Daoy (cell line): ENCODE results near the gene SYT10. TPM values are rescaled to one million over a fixed set of nuclear protein-coding genes. Genes with fewer than 3 reads are reported as not detected.
A peak's percentile ranks its signal among the peaks of the same experiment; 100 is the strongest.
"Not testable (repeated sequence)": the region's sequence is repeated elsewhere in the genome, so short reads cannot be mapped to it uniquely, and the experiment has no call there.

ENCODE experiments used
- DNase-seq: peaks from one replicate; pipeline ENCODE4 v3.0.0-alpha.2; 2015; ENCODE audit warnings: low read depth
- total RNA-seq: library from RNA; depleted of rRNA; stranded (reverse); fragments of >200 nt; shearing (Covaris generic); gene quantifications from 2 replicates; pipeline ENCODE4 v1.2.3, GENCODE V29; 2014; rRNA removed

The SYT10 gene, protein sequence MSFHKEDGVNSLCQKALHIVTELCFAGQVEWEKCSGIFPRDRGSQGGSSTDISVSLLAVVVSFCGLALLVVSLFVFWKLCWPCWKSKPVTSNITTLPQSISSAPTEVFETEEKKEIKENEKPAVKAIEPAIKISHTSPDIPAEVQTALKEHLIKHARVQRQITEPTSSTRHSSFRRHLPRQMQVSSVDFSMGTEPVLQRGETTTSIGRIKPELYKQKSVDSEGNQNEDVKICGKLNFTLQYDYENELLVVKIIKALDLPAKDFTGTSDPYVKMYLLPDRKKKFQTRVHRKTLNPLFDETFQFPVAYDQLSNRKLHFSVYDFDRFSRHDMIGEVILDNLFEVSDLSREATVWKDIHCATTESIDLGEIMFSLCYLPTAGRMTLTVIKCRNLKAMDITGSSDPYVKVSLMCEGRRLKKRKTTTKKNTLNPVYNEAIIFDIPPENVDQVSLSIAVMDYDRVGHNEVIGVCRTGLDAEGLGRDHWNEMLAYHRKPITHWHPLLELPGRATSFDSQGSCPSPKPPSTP
- total RNA-seq = not detected in 2 replicates

DNA sequence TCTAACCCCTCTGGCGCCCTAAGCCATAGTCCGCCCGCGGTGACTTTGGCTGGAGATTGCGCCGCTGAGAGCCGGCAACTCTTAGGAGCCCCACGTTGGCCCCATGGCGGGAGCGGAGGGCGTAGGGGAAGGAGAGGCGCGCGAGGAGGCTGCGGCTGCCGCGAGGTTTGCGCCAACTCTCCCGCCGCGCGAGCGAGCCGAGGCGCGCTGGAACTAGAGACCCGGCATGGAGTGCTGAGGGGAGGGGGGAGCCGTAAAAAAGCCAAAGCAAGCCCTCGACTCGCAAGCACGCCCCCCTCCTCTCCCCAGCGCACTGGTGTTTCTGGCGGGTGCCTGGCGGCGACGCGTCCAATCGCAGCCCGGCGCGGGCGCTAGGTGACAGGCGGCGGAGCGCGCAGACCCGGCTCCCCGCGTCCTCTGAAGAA is at the start of gene SYT10:
TSS of gene SYT10 (minus strand) at position 233 of the 425 bp plus-strand sequence. CDS start 297 bp downstream, outside the sequence.
- DNase-seq = no peak

DNA sequence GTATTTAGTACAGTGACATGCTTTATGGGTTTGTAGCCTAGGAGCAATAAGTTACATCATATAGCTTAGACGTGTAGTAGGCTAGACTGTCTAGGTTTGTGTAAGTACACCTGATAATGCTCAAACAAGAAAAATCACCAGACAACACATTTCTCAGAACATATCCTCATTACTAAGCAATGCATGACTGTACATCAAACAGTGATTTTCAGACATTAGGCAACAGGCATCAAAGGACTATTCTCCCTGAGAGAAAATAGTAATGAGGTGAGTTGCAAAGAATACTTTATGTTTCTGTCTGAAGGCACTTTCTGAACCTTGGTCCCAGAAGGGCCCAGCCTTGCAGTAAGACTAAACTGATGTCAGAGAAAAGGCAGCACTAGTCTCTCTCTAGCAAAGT is 48.4 kb upstream of the SYT10 start:
- DNase-seq = no peak

DNA sequence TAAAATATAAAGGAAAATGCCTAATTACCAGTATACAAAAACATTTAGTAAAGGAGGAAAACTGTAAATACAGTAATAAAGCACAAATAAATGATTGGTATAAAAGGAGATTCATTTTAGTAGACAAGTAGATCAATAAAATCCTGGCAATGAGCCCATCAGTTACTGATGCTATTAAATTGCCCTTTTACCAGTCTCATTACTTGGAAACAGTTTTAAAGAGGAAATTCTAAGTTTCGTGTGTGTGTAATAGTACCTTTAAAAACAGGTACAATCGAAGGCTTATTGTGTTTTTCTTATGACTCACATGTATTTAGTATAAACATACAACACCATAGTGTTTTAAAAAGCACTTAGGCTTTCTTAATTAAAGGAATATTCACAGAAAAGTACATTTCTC is 46.4 kb upstream of the SYT10 start:
- DNase-seq = no peak

DNA sequence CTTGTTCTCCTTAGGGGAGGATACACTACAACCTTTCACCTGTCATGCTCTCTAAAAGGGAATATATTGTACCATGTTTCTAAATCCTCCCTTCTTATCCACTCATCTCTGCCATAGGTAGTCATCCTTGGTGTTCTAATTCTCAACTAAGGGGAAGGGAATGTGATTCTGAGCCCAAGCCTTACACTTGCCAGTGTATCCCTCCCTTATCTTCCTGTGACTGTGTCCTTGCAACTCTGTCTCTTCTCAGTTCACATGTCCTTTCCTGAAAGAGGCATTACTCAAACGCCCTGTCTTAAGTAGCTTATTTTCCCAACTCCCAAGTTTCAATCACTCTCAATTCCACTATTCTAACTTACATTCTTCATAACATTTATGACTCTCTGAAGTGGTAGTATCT is 44.5 kb upstream of the SYT10 start:
- no peak for DNase-seq

DNA sequence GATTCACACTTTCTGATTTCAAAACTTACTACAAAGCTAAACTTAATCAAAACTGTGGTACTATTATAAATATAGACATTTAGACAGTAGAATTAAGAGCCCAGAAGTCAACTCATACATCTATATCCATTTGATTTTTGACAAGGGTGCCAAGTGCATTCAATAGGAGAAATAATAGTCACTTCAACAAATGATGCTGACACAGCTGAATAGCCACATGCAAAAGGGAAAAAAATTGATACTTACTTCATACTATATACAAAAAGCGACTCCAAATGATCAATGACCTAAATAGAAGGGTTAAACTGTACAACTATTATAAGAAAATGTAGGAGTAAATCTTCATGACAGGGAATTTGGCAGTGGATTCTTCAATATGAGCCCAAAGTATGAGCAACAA is 40.7 kb upstream of the SYT10 start:
- DNase-seq = no peak

DNA sequence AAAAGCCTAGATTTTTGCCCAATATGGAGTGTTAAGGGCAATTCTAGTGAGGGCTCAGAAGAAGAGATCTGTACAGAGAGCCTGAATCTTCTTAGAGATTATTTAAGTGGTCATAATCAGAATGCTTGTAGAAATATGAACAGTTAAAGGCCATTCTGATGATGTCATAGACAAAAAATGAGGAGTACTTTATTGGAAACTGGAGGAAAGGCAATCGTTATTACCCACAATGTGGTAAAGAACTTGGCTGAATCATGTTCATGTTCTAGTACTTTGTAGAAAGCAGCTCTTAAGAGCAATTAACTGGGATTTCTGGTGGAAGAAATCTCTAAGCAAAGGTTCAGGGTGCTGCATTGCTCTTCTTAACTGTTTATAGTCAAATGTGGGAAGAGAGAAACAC is 36.4 kb upstream of the SYT10 start:
- no peak for DNase-seq

DNA sequence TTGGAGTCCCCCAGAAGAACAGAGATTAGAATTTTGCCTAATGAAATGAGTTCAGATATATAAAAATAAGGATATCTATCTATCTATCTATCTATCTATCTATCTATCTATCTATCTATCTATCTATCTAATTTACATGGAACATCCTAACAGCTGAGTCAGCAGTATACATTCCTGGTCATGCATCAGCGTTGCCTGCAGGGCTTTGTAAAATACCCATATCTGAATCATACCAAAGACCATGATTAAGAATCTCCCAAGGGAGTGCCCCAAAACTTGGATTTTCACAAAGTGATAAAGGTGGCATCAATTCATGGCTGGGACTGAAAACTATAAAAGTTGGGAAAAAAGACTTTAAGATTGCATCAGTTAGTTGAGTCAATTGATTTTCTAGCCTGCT is 32.7 kb upstream of the SYT10 start:
- DNase-seq = no peak

DNA sequence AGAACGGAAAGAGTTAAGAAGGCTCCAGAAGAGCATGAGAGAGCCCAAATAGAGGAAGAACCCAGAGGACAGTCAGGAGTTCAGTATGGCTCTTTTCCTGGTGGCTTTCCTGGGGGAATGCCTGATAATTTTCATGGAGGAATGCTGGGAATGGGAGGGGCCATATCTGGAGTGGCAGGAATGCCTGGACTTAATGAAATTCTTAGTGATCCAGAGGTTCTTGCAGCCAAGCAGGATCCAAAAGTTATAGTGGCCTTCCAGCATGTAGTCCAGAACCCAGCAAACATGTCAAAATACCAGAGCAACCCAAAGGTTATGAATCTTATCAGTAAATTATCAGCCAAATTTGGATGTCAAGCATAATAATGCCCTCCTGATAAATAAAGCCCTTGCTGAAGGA is 15.5 kb upstream of the SYT10 start:
- no peak for DNase-seq

DNA sequence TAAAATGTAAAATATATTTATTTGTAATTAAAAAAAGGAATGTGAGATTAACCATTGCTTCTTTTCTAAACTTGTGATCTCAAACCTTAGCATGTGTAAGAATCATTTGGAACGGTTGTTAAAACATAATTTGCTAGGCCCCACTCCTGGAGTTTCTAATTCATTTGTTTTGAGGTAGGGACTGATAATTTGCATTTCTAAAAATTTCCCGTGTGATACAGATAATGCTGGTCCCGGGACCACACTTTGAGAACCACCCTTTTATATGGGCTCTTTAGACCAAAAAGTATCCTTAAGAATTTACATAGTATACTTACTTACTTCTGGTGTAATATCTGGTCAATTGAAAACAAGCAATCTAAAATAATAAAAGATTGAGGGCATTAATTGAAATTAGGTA is 10.9 kb upstream of the SYT10 start:
- DNase-seq = no peak

DNA sequence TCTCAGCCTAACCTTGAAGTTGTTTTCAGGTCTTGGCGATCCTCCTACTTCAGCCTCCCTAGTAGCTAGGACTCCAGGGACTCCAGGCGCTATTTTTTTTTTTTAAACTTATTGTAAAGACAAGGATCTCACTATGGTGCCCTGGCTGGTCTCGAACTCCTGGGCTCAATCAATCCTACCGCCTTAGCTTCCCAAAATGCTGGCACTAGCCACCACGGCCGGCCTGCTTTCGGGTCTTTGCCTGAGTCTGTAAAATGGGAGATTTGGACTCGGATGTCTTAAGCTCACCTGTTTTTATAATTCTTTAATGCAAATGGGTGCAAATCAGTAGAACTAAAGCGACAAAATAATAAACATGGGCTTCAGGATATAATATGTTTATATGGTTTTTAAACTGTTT is 858 bp upstream of the SYT10 start:
- DNase-seq = no peak

DNA sequence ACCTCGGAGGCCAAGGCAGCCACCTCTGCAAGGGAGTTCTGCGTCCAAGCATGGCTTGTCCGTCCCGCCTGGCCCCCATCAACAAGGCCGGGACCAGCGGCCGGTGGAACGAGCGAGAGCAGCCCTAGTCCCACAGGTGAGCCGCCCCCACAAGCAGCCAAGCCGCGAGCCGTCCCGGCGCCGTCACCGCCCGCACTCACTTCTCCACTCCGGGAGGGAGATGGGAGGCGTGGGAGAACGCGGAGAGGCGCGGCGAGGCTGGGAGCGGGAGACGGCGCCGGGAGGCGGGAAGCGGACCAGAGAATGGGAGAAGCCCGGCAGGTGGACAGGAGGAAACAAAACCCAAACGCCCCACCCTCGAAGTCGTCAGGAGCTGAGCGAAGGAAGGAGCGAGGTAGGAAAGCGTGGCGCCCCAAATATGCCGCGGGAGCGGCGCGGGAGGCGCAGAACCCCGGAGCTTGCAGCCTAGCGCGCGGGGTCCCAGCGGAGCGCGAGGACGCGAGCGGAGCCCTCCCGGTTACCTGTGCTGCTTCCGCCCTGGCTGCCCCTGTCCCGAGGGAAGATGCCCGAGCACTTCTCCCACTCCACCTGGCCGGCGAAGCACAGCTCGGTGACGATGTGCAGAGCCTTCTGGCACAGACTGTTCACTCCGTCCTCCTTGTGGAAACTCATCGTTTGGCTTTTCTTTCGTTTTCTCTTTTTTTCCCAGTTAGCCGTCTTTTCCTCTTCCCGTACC is 600 bp downstream of the SYT10 start:
- DNase-seq = peak; percentile 6

DNA sequence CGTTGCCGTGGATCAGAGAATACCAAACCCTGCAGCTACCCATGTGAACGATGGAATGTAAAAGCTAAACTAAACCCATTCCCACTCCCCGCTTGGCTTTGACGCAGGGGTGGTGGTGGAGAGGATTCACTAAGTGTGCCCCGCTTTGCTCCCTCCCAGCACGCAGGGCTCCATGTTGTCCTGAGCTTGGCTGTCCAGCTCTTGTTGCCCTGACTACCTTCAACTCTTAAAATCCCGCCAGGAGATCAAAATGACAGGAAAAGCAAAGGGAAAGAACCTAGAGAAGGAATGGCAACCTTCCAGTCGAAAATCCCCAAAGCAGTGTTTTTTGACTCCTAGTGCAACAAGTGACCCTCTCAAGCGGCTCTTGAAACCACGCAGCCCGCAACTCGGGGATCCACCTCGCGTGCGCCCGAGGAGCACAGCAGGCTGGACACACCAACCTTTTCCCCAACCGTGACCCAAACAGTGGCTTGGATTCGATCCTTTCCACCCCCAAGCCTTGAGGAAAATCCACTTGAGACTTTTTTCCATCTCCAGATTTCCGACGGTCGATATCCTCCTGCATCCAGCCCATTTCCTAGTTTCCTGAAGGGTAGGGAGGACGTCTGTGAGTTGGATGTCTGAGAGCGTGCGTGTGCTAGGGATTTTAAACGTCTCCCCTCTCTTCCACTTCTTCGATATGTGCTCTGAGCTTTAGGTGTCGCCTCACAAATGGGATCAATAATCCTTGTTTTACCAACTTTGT is 1.4 kb downstream of the SYT10 start:
- no peak for DNase-seq

DNA sequence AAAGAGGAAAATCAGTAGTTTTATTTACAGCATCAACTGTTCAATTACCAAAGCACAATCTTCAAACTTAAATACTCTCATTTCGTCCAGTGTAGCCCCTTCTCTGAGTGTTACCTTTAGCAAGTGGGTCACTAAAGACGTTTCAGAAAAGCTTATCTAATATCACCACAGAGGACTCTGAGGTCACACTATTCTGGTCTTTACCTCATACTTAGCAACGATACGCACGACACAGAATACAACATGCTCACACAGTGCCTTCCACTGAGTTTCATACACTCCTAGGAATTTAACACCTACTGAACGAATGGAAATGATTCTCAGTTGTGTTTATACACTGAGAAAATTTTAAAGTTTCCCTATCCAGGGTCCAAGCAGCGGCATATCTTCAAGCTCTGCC is 2.0 kb downstream of the SYT10 start:
- no peak for DNase-seq

DNA sequence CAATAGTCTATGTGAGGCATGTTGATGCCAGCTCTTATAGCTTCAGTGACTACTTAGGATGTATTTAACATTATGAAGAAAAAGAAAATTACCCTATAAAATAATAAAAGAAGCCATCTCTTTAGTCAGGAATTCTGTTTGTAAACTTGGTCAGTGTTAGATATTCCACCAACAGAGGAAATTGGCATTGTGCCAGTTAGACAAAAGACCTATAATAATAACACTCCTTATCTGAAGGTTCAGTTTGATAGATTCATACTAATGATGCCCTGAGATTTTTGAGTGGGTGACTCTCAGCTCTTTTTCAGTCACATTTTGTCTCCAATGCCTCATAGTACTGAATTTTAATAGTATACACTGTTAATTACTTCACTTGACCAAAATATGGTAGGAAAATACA is 6.6 kb downstream of the SYT10 start:
- no peak for DNase-seq

DNA sequence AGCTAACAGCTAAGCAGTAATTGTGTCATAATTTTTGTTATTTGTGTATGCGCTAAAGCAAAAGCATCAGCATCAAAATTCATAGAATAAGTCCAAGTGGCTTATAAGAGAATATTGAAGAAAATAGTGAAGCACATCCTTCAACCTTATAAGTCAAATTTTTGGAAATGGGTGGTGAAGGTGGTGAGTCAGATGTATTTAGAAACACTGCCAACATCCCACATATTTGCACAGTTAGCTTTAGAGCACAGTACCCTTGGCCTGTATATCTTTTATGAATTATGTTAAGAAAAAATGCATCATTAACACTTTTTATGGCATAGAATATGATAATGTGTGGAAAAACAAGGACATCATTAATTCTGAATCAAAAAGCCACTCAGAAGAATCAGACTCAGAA is 8.0 kb downstream of the SYT10 start:
- DNase-seq = no peak

DNA sequence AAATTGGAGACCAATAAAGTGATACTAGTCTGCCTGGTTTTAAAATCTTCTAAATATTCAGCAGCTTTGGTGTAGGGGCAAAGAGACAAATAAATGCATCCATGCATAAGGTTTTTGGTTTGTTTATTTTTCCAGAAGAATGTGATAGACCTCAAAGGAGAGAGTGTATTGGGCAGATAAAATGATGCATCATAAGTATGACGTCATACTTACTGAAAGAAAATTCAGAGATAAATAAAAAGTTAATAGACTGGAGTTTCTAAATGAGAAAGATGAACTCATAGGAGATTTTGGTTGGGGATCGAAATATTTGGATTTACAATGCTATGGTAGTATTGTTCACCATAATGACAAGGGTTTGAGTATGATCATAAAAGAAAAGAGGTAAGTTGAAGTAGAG is 10.2 kb downstream of the SYT10 start:
- no peak for DNase-seq

DNA sequence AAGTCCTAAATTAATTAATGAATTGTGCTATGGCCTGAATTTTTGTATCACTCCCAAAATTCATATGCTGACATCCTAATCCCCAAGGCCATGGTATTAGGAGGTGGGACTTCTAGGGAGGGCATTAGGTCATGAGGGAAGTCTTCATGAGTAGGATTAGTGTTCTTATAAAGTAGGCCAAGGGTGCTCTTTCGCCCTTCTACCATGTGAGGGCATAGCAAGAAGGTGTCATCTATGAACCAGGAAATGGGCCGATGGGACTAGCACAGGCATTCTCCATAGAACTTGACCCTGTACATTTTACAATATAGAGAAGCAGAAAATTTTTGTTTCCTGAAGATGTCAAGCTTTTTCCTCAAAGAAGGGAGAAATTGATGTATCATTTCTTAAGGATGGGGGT is 12.5 kb downstream of the SYT10 start:
- DNase-seq = no peak

DNA sequence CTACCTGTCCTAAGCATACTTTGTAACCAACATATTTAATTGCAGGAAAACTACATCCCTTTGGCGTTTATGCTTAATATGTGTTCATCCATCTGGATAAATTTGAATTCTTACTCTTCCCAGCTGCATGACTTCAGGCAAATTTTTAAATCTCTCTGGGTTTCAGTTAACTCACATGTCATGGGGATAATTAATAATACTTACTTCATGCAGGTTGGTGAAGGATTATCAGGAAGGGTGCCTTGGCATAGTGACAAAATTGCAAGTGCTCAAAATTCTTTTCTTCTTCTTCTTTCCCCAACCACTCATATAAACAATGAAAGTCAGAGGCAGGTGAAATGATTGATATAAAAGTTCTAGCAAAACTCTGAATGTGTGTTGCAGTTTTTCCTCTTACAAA is 15.9 kb downstream of the SYT10 start:
- DNase-seq = no peak

DNA sequence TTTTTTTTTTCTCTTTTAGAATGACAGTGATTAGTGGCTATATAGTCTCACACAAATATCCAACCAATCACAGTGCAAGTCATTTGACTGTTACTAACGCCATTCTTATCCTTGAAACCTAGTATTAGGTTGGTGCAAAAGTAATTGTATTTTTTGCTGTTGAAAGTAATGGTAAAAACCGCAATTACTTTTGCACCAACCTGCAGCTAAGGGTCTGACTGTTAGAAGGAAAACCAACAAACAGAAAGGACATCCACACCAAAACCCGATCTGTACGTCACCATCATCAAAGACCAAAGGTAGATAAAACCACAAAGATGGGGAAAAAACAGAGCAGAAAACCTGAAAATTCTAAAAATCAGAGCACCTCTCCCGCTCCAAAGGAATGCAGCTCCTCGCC is 27.2 kb downstream of the SYT10 start:
- DNase-seq = not testable (repeated sequence)

DNA sequence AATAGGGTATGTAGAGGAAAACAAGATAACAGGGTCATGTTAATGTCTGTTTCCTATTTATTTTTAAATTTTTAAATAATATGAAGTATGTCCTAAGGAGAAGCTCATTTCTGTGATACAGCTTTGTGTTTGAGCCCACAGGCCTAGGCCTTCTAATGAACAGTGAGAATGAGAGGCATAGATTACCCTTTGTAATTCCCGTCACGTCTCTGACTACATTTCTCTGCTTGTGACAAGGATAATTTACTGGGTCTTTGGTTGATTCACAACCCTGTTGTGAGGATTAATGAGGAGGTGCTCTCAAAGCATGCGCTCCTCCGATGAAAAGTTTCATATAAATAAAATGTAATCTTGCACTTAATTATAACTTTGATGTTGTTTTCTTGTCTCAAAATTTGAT is 56.1 kb downstream of the SYT10 start:
- DNase-seq = no peak

DNA sequence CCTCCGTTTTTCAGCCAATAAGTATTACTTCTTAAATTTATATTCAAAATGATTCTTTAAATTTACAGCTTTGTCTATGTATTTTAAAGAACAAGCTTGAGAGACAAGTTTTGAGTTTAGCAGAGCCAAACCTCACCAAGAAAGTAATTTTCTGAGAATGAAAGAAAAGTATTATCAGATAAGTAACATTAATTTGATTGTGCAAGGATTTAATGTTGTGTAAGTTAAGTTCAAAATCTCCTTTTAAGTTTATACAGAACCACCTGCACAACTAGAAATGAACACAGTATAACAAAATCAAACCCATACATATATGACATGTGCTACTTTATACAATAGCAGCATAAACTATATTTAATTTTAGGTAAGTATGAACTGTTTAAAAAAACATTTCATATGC is 63.5 kb downstream of the SYT10 start:
- no peak for DNase-seq

DNA sequence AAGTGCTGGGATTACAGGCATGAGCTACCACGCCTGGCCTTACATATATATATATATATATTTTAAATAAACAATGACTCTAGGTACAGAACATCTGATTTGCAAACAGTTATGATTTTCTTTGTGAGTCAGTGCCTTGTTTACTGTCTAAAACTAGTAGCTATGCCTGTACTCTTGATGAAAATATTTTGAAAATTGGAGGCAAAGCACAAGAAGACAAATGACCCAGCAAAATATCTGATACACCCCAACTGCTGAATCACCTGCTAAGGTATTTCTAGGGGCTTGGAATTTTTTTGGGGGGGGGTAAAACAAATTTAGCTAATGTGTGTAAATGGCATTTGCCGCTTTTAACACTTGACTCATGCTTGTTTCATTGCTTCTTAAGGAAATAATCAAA is 69.3 kb downstream of the SYT10 start:
- no peak for DNase-seq
